ENCODE data around the gene HIVEP3. TPM values are rescaled to one million over a fixed set of nuclear protein-coding genes. Genes with fewer than 3 reads are reported as not detected.

Gene HIVEP3
- total RNA-seq, 1 donor from 2014 or later = 73.9 TPM

- H3K36me3 Mint-ChIP-seq (ENCODE audit: low read depth) = no peaks in the 10 kb centered on the region
- no peak for DNase-seq
- H3K9me3 Mint-ChIP-seq = no peaks in the 10 kb centered on the region
- H3K4me3 Mint-ChIP-seq = no peak overlapping the region
- H3K27me3 Mint-ChIP-seq = peaks cover 4% of the 10 kb centered on the region
- H3K27ac Mint-ChIP-seq = no peak overlapping the region
- H3K4me1 Mint-ChIP-seq = no peaks in the 10 kb centered on the region
- intact Hi-C loops (cut with micrococcal nuclease) = no loop called here
These were observed 456.7 kb downstream of the HIVEP3 start for GRCh38 chr1:41461790-41462679.

GRCh38 chr1:41456847-41457540 lies 461.7 kb downstream of the HIVEP3 start:
- H3K27ac Mint-ChIP-seq = no peak overlapping the region
- no peak for DNase-seq
- peaks cover 2% of the 10 kb centered on the region for H3K27me3 Mint-ChIP-seq
- no peak overlapping the region for H3K4me3 Mint-ChIP-seq
- no peaks in the 10 kb centered on the region for H3K9me3 Mint-ChIP-seq
- H3K4me1 Mint-ChIP-seq = no peaks in the 10 kb centered on the region
- no peaks in the 10 kb centered on the region for H3K36me3 Mint-ChIP-seq (ENCODE audit: low read depth)
- intact Hi-C loops (cut with micrococcal nuclease) = no loop called here

Other genes with a start within 250 kb of the HIVEP3 start
- gene GUCA2B, start 234.5 kb upstream of the HIVEP3 start, total RNA-seq = not detected in 2 replicates
- not detected in 2 replicates for gene GUCA2A, start 245.8 kb upstream of the HIVEP3 start, total RNA-seq